Thymus (tissue), 11 donors: ENCODE results near the gene CHFR. TPM values are rescaled to one million over a fixed set of nuclear protein-coding genes. Genes with fewer than 3 reads are reported as not detected.
"Not testable (repeated sequence)": the region's sequence is repeated elsewhere in the genome, so short reads cannot be mapped to it uniquely, and the experiment has no call there.

ENCODE experiments used
- DNase-seq, 9 donors: peaks; one replicate each; pipeline ENCODE4 v3.0.0-alpha.2; 2013; ENCODE audit warnings: low spot score in 9 of 9, low read depth in 6 of 9, missing footprints in 1 of 9
- H3K27ac ChIP-seq, 2 donors: one replicate each; pipeline ENCODE4 v1.5.1; 2013; ENCODE audit warnings: control low read depth in 1 of 2, low read depth in 1 of 2, low read length in 1 of 2, mild to moderate bottlenecking in 1 of 2, moderate library complexity in 1 of 2
- H3K27me3 ChIP-seq, 2 donors: one replicate each; pipeline ENCODE4 v1.5.1; 2013; ENCODE audit warnings: low read length in 1 of 2; ENCODE audit not compliant: control insufficient read depth in 2 of 2, insufficient read depth in 1 of 2
- H3K36me3 ChIP-seq, 2 donors: one replicate each; pipeline ENCODE4 v1.5.1; 2013; ENCODE audit warnings: low read length in 1 of 2, mild to moderate bottlenecking in 1 of 2, moderate library complexity in 1 of 2; ENCODE audit not compliant: control insufficient read depth in 2 of 2, insufficient read depth in 2 of 2
- H3K4me1 ChIP-seq, 2 donors: one replicate each; pipeline ENCODE4 v1.5.1; 2013; ENCODE audit warnings: low read length in 2 of 2; ENCODE audit not compliant: control insufficient read depth in 2 of 2, insufficient read depth in 2 of 2
- H3K4me3 ChIP-seq, 2 donors: one replicate each; pipeline ENCODE4 v1.5.1; 2013; ENCODE audit warnings: low read length in 2 of 2, control low read depth in 1 of 2, mild to moderate bottlenecking in 1 of 2
- H3K9me3 ChIP-seq, 2 donors: one replicate each; pipeline ENCODE4 v1.5.1; 2013; ENCODE audit warnings: low read length in 1 of 2, mild to moderate bottlenecking in 1 of 2; ENCODE audit not compliant: control insufficient read depth in 2 of 2, insufficient read depth in 1 of 2
- WGBS: extraction: QIAGEN DNeasy Blood & Tissue Kit; methylation state at CpG from one replicate; pipeline ENCODE4 v1.1.7; 2013; 5-methylcytosine and 5-hydroxymethylcytosine counted together
- polyA plus RNA-seq: library from polyadenylated mRNA; stranded (reverse); fragments of 200-250 nt; gene quantifications from one replicate; pipeline ENCODE4 v1.2.3, GENCODE V29; 2013
- total RNA-seq: library from RNA; stranded (reverse); fragments of 120-200 nt; gene quantifications from one replicate; pipeline ENCODE4 v1.2.4, GENCODE V29; 2013
- donor health status: healthy.

CHFR gene
- total and polyA plus RNA-seq, 2 donors = 39.5 to 85.4 TPM

DNA sequence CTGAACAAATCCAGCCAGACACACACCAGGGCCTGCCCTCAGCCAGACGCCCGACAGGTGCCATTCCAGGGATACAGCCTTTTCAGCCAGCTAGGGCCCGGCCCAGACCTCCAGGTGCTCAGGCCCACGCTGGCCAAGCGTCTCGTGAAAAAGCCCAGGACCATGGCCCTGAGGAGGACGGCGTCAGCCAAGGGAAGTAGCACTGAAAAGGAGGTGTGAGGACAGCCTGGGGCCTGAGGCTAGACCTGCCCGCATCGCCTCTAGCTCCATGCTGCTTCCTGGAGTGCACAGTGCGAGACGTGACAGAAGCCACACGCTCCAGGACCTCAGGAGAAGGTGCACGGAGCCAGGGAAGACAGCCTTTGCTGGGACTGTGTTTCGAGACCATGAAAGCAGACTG lies 88.6 kb downstream of the CHFR start:
- H3K36me3 ChIP-seq = peaks cover 92 to 95% of the 10 kb centered on the region in 2 donors
- no peak for DNase-seq
- no peak overlapping the region for H3K27ac ChIP-seq
- H3K9me3 ChIP-seq = peaks cover 1 to 5% of the 10 kb centered on the region in 2 donors
- WGBS = over 99% methylated on average over 15 of the region's 15 CpGs
- H3K4me3 ChIP-seq = no peak overlapping the region
- H3K4me1 ChIP-seq = no peaks in the 10 kb centered on the region
- H3K27me3 ChIP-seq = no peaks in the 10 kb centered on the region

DNA sequence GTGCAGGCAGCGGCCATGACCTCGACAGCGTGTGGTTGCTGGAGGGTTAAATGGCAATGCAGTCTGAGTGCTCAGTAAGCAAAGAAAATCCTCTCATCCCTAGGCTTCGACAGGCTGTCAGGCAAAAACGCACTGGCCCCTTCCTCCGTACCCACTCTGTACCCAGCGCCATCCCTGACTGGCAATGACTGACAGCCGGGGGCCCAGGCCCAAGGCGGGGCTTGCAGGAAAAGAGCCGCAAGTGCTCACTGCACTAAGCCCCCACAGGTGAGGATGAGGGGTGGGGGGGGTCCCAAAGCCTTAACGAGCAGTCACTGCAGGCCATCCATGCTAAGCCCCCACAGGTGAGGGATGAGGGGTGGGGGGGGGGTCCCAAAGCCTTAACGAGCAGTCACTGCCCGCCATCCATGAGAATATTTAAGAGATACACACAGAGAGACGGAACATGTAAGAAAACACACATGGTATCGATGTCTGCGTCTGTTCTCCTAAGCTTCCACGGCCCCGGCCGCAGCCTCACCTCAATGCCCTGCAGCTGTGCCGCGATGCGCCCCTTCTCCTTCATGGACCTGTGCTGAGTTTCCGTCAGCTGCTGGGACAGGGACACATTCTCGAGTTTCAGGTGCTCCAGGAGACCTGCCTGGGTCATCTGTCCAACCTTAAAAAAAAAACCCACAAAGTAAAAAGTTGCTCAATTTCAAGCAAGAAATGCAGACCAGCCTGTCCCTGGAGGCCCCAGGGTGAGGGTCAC lies 89.4 kb downstream of the CHFR start:
- Histone ChIP-seq H3K9me3 (peaks cover 3 to 8% of the 10 kb centered on the region in 2 donors), H3K36me3 (peaks cover 87 to 91% of the 10 kb centered on the region in 2 donors), H3K27ac (no peak overlapping the region), H3K27me3 (no peaks in the 10 kb centered on the region), H3K4me1 (no peaks in the 10 kb centered on the region), H3K4me3 (no peak overlapping the region)
- WGBS = 98% methylated on average over 24 of the region's 24 CpGs
- DNase-seq = no peak

DNA sequence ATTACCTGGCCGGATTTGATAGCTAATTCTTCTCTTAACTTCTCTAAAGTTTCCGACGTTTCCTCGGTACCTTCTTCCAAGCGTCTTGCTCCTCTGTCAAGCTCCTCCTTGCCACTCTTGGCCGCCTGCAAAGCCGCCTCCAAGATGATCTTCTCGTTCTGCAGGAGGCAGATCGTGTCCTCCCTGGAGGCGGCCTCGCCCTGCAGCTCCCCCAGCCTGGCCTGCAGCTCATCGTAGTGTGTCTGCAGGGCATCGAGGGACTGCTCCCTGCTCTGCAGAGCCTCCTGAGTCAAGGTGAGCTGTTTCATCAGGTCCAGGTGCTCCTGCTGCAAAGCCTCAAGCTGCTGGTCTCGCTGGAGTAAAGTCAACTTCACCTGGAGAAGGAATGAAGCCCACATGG lies 91.6 kb downstream of the CHFR start:
- Histone ChIP-seq H3K27me3 (no peaks in the 10 kb centered on the region), H3K36me3 (peaks cover 83 to 91% of the 10 kb centered on the region in 2 donors), H3K4me1 (no peaks in the 10 kb centered on the region), H3K27ac (no peak overlapping the region), H3K4me3 (no peak overlapping the region), H3K9me3 (peaks cover 3 to 16% of the 10 kb centered on the region in 2 donors)
- WGBS = 97% methylated on average over 14 of the region's 14 CpGs
- DNase-seq = no peak

DNA sequence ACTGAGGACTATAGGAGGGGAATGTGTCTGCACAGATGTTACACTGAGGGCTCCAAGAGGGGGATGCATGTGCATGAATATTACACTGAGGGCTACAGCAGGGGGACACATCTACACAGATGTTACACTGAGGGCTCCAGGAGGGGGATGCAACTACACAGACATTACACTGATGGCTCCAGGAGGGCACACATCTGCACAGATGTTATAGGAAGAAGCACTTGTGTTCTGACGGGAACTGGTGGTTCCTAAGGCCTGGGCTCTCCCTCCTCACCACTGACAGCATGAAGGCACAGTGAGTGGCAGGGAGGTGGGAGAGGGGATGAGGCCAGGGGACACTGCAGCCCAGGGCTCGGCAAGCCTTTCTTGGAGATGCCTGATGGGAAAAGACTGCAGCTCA lies 95.5 kb downstream of the CHFR start:
- H3K9me3 ChIP-seq = peaks cover 4 to 20% of the 10 kb centered on the region in 2 donors
- H3K36me3 ChIP-seq = peaks cover 70 to 89% of the 10 kb centered on the region in 2 donors
- not testable (repeated sequence) for H3K4me1 ChIP-seq, H3K27me3 ChIP-seq, H3K4me3 ChIP-seq, DNase-seq, H3K27ac ChIP-seq
- WGBS = 97% methylated on average over 2 of the region's 2 CpGs

DNA sequence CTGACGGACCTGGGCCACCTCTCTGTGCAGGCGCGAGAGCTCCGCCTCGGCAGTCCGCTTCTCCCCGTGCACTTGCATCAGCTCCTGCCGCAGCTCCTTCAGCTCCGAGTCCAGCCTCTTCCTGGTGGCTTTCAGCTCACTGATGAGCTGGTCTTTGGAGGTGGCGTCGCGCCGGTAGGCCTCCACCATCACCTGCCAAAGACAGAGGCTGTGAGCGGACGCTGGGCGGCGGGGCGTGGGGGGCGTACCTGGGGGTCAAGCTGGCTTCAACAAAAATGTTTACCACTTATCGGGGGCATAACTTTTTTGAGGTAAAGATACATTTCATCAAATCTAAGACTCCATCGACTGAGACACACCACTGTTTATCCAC lies 98.3 kb downstream of the CHFR start:
- peaks cover 4 to 17% of the 10 kb centered on the region in 2 donors for H3K9me3 ChIP-seq
- H3K4me3 ChIP-seq = no peak overlapping the region
- H3K27me3 ChIP-seq = no peaks in the 10 kb centered on the region
- no peak for DNase-seq
- H3K4me1 ChIP-seq = no peaks in the 10 kb centered on the region
- no peak overlapping the region for H3K27ac ChIP-seq
- H3K36me3 ChIP-seq = peaks cover 71 to 88% of the 10 kb centered on the region in 2 donors
- WGBS = 96% methylated on average over 21 of the region's 21 CpGs

DNA sequence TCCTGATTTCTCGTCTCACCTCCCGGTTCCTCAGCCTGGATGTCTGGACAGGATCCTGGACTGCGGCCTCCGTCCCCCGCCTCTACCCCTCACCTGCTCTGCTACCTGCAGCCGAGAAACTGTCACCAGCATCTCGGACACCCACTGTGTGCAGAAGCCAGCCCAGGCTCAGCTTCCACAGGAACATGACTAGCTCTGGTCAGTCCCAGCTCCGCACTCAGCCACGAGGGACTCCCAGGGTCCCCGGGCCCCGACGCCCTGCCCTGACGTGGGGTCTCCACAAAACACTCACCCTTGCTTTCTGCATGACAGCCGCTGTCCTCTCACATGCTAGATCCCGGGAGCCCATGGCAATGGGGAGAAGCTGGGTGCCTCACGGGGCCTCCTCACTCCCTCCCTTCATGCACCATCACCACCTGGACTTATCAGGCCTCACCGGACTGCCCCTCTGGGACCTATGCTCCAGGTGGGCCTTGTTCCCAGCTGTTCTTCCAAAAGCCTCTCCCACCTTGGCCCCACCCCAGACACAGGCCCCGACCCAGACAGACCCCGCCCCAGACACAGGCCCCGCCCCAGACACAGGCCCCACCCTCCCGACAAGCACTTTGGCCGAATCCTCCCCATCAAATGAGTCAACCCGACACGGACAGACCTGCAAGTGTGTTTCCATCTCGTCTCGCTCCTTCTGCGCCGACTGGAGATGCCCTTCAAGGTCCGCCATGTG lies 98.9 kb downstream of the CHFR start:
- DNase-seq = no peak
- Histone ChIP-seq H3K9me3 (peaks cover 1 to 12% of the 10 kb centered on the region in 2 donors), H3K36me3 (peaks cover 70 to 88% of the 10 kb centered on the region in 2 donors), H3K4me1 (no peaks in the 10 kb centered on the region), H3K27me3 (no peaks in the 10 kb centered on the region), H3K4me3 (no peak overlapping the region), H3K27ac (no peak overlapping the region)
- WGBS = 98% methylated on average over 29 of the region's 29 CpGs

DNA sequence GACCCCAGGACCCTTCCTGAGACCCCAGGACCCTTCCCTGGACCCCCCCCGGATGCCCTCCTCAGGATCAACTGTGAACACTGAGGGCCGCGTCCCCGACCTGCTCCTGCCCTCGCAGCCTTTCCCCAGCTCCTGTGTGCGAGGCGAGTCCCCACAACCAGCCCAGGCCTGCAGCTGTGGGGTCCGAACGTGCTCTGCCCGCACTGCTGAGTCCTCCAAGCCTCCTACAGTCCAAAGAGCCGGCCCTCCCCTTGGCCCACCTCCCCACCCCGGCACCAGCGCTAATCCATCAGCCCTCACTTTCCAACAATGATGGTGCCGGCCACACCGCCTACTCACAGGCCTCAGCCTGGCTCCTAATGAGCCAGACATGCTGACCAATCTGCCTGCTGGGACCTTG lies 99.5 kb downstream of the CHFR start:
- Histone ChIP-seq H3K4me3 (no peak overlapping the region), H3K27ac (no peak overlapping the region), H3K27me3 (no peaks in the 10 kb centered on the region), H3K4me1 (no peaks in the 10 kb centered on the region), H3K36me3 (peaks cover 75 to 91% of the 10 kb centered on the region in 2 donors), H3K9me3 (peaks cover 1 to 12% of the 10 kb centered on the region in 2 donors)
- WGBS = 96% methylated on average over 15 of the region's 15 CpGs
- no peak for DNase-seq

DNA sequence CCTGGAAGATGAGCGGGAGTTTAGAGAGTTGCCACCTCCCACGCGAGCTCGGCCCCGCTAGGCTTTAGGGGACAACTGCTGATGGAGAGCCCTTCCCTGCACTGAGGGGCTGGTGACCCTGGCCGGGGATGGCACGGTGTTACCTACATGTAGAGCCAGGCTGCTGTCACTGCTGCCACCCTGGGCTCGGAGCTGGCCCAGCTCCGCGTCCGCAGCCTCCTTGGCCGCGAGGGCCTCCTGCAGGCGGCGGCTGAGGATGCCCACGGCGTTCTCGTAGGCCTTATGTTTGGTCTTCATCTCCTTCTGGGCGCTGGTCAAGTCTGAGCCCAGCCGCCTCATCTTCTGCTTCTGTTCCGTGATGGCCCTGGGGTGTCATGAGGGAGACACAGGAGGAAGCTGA lies 101.2 kb downstream of the CHFR start:
- H3K4me3 ChIP-seq = no peak overlapping the region
- no peak overlapping the region for H3K27ac ChIP-seq
- no peak for DNase-seq

DNA sequence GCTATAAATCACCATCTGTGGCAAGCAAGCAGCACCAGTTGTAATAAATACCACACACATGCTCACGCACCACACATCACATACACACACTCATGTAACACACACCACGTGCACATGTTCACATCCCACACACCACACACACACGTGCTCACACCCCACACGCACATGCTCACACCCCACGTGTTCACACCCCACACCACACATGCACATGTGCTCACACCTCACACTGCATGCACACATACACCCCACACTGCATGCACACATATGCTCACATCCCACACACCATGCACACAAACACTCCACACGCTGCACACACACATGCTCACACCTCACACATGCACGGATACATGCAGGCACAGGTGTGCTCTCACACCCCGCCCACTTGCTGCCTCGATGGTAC lies 102.8 kb downstream of the CHFR start:
- peaks cover 82 to 94% of the 10 kb centered on the region in 2 donors for H3K36me3 ChIP-seq
- no peak overlapping the region for H3K27ac ChIP-seq
- peaks cover 2 to 11% of the 10 kb centered on the region in 2 donors for H3K9me3 ChIP-seq
- H3K27me3 ChIP-seq = no peaks in the 10 kb centered on the region
- no peaks in the 10 kb centered on the region for H3K4me1 ChIP-seq
- WGBS = 93% methylated on average over 9 of the region's 9 CpGs
- no peak overlapping the region for H3K4me3 ChIP-seq
- DNase-seq = no peak

More for the DNA sequence above, 101.2 kb downstream of the CHFR start:
- WGBS = 95% methylated on average over 21 of the region's 21 CpGs
- H3K9me3 ChIP-seq = peaks cover 1 to 4% of the 10 kb centered on the region in 2 donors
- peaks cover 73 to 92% of the 10 kb centered on the region in 2 donors for H3K36me3 ChIP-seq
- H3K4me1 ChIP-seq = no peaks in the 10 kb centered on the region
- H3K27me3 ChIP-seq = no peaks in the 10 kb centered on the region
